ENCODE results near the gene DSN1.

GRCh38 chr20:36717657-36718056, 55.9 kb downstream of the DSN1 start:
- TF ChIP-seq, protein P1, sequence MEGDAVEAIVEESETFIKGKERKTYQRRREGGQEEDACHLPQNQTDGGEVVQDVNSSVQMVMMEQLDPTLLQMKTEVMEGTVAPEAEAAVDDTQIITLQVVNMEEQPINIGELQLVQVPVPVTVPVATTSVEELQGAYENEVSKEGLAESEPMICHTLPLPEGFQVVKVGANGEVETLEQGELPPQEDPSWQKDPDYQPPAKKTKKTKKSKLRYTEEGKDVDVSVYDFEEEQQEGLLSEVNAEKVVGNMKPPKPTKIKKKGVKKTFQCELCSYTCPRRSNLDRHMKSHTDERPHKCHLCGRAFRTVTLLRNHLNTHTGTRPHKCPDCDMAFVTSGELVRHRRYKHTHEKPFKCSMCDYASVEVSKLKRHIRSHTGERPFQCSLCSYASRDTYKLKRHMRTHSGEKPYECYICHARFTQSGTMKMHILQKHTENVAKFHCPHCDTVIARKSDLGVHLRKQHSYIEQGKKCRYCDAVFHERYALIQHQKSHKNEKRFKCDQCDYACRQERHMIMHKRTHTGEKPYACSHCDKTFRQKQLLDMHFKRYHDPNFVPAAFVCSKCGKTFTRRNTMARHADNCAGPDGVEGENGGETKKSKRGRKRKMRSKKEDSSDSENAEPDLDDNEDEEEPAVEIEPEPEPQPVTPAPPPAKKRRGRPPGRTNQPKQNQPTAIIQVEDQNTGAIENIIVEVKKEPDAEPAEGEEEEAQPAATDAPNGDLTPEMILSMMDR (IDR thresholded peaks at IDR 0.05; ENCODE audit: low read depth, low read length, poor library complexity, severe bottlenecking) = peak; percentile 61
- TF ChIP-seq EZH2phosphoT487 (IDR thresholded peaks at IDR 0.05; ENCODE audit: borderline replicate concordance, low read length) = no peak

Data from DOHH2 (cell line).